ENCODE measurements around the gene LARP4B. TPM values are rescaled to one million over a fixed set of nuclear protein-coding genes. Genes with fewer than 3 reads are reported as not detected.
A peak's percentile ranks its signal among the peaks of the same experiment; 100 is the strongest.

The LARP4B gene
- total and polyA plus RNA-seq, 2 of the 13 experiments (the other 11 are each of a cell fraction or from before 2014, with no cell fraction given): 19.5 to 30.2 TPM

GRCh38 chr10:786633-787474, 144.7 kb downstream of the LARP4B start (continued):
- TF ChIP-seq HNRNPH1 (optimal IDR thresholded peaks at IDR 0.05; ENCODE audit: low read depth, low read length) (no peak), MAFF (IDR thresholded peaks at IDR 0.05; ENCODE audit: low read depth, low read length) (no peak), ZMAT3 (CRISPR knock-in tag; conservative IDR thresholded peaks at IDR 0.05) (no peak), GTF3A (CRISPR knock-in tag; conservative IDR thresholded peaks at IDR 0.05) (no peak)

DNA sequence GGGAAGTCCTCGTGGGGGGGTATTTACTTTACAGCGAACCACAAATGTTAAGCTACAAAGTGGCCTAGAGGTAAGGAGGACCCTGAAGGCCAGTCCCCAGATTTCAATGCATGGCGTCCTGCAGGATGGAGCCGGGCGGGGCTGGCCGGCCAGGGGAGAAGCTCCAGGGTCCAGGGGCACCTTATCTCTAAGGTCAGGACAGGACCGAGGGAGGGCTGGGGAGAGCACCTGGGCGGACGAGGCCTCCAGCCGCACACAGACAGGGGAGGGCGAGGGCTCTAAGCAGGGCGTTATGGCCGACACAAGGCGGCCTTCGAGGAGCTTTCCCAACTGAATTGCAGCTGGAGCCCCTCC, 145.7 kb downstream of the LARP4B start:
- CTCF ChIA-PET (ENCODE audit: low intra/inter-chr PET ratio, low total read pairs): no interaction called here
- H3K27ac ChIP-seq (ENCODE audit: extremely low read length, insufficient read depth, low read length): no peak overlapping the region
- ATAC-seq (no peak), FAIRE-seq (no peak), DNase-seq (ENCODE audit: low spot score) (no peak)
- no peak overlapping the region; a peak in 1 of 6 replicates for H3K4me3 ChIP-seq (replicated peaks in 1 of 3; ENCODE audit: insufficient read depth in 1 of 3, low read depth in 2 of 3, low read length in 3 of 3)
- peak overlapping the region; percentile 15; the same call in 1 of the 2 replicates for H3K4me2 ChIP-seq (ENCODE audit: low read depth, low read length)
- no peak overlapping the region for H3K9ac ChIP-seq (ENCODE audit: insufficient read depth, low read depth, low read length)
- peaks cover 48% of the 10 kb centered on the region for H3K4me1 ChIP-seq (ENCODE audit: insufficient read depth, low read length)
- H4K20me1 ChIP-seq (ENCODE audit: insufficient read depth, low read length): no peaks in the 10 kb centered on the region
- no peaks in the 10 kb centered on the region for H3K79me2 ChIP-seq (ENCODE audit: insufficient read depth, low read length)
- WGBS (ENCODE audit: low lambda C conversion rate): 51% methylated on average over 13 of the region's 15 CpGs
- no peaks in the 10 kb centered on the region for H3K36me3 ChIP-seq (replicated peaks in 1 of 2; ENCODE audit: control insufficient read depth in 1 of 2, insufficient read depth in 2 of 2, low read length in 2 of 2)
- intact Hi-C loops (cut with micrococcal nuclease; ENCODE audit: unreplicated experiment): loop anchor here (5.0 kb wide), 1 partner anchor 99 kb away; the partner anchor contains the start of gene DIP2C
- no peak for TF ChIP-seq ZNF101 (CRISPR knock-in tag; IDR thresholded peaks at IDR 0.05; ENCODE audit: borderline replicate concordance, low read depth)
- H3K9me3 ChIP-seq (ENCODE audit: low read length): no peaks in the 10 kb centered on the region
- no peak overlapping the region for H2AFZ ChIP-seq (ENCODE audit: low read length)
- in situ Hi-C loops (cut with HindIII; ENCODE audit: extremely low pct_ligation_motif_present, low pct_unique_long_range_greater_than_20kb): loop anchor here (5.0 kb wide), 1 partner anchor 274 kb away; no protein-coding TSS in a partner anchor
- BruUV-seq (replicated peaks): no TSS peak
- peaks cover 5 to 16% of the 10 kb centered on the region in 2 experiments; a peak in 3 of 5 replicates for H3K27me3 ChIP-seq (ENCODE audit: control insufficient read depth in 1 of 2, insufficient read depth in 2 of 2, low read length in 2 of 2)
- POLR2A ChIA-PET: no interaction called here
